ENCODE measurements around the gene MYO3B. TPM values are rescaled to one million over a fixed set of nuclear protein-coding genes. Genes with fewer than 3 reads are reported as not detected.
"Not testable (repeated sequence)": the region's sequence is repeated elsewhere in the genome, so short reads cannot be mapped to it uniquely, and the experiment has no call there.

Gene MYO3B
- total and polyA plus RNA-seq, 5 donors, result not detected

- no peak overlapping the region for H3K27ac ChIP-seq (ENCODE audit: low read length)
- ATAC-seq, result no peak
- intact Hi-C loops (cut with DNase I), result no loop called here
- no peaks in the 10 kb centered on the region for H3K27me3 ChIP-seq (ENCODE audit: control insufficient read depth, insufficient read depth)
- H3K9me3 ChIP-seq (ENCODE audit: control insufficient read depth, low read length), result no peaks in the 10 kb centered on the region
- H3K4me3 ChIP-seq (ENCODE audit: low read length), result no peak overlapping the region
- no peak for DNase-seq
- peaks cover 1% of the 10 kb centered on the region for H3K4me1 ChIP-seq (ENCODE audit: control insufficient read depth, insufficient read depth, low read length)
Measured at GRCh38 chr2:170264865-170265264, 86.9 kb downstream of the MYO3B start.

GRCh38 chr2:170265321-170265720 is 87.4 kb downstream of the MYO3B start:
- Histone ChIP-seq H3K4me1 (ENCODE audit: control insufficient read depth, insufficient read depth, low read length) (peaks cover 1% of the 10 kb centered on the region), H3K9me3 (ENCODE audit: control insufficient read depth, low read length) (no peaks in the 10 kb centered on the region), H3K27me3 (ENCODE audit: control insufficient read depth, insufficient read depth) (no peaks in the 10 kb centered on the region), H3K4me3 (ENCODE audit: low read length) (no peak overlapping the region), H3K27ac (ENCODE audit: low read length) (no peak overlapping the region)
- DNase-seq, result no peak
- ATAC-seq, result no peak
- intact Hi-C loops (cut with DNase I), result no loop called here

GRCh38 chr2:170266358-170266757 is 88.4 kb downstream of the MYO3B start:
- ATAC-seq, result no peak
- WGBS, result 68% methylated on average over 1 of the region's 1 CpG
- no peak for DNase-seq
- H3K9me3 ChIP-seq (ENCODE audit: control insufficient read depth, low read length), result no peaks in the 10 kb centered on the region
- peaks cover 1% of the 10 kb centered on the region for H3K4me1 ChIP-seq (ENCODE audit: control insufficient read depth, insufficient read depth, low read length)
- intact Hi-C loops (cut with DNase I), result no loop called here
- no peak overlapping the region for H3K4me3 ChIP-seq (ENCODE audit: low read length)
- no peak overlapping the region for H3K27ac ChIP-seq (ENCODE audit: low read length)
- H3K27me3 ChIP-seq (ENCODE audit: control insufficient read depth, insufficient read depth), result no peaks in the 10 kb centered on the region

DNA sequence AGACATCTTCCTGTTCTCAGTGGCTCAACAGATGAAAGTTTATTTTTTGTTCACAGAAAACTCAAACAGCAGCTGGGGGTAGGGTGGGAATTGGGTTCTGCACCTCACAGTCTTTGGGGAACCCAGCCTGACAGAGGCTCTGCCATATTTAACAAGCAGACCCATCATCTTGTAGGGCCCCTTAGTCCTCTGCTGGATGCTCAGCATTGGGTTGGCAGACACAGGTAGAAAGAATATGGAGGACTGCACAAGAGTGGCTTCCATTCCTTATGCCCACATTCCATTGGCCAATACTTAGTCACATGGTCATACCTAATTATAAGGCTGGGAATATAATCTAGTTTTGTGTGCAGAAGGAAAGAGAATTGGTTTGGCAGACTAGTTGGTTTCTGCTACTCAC is 89.1 kb downstream of the MYO3B start:
- no peaks in the 10 kb centered on the region for H3K9me3 ChIP-seq (ENCODE audit: control insufficient read depth, low read length)
- intact Hi-C loops (cut with DNase I), result no loop called here
- H3K27me3 ChIP-seq (ENCODE audit: control insufficient read depth, insufficient read depth), result no peaks in the 10 kb centered on the region
- no peak for ATAC-seq
- peaks cover 1% of the 10 kb centered on the region for H3K4me1 ChIP-seq (ENCODE audit: control insufficient read depth, insufficient read depth, low read length)
- no peak overlapping the region for H3K4me3 ChIP-seq (ENCODE audit: low read length)
- H3K27ac ChIP-seq (ENCODE audit: low read length), result no peak overlapping the region
- DNase-seq, result no peak

- no peaks in the 10 kb centered on the region for H3K27me3 ChIP-seq (ENCODE audit: control insufficient read depth, insufficient read depth)
- H3K4me3 ChIP-seq (ENCODE audit: low read length), result no peak overlapping the region
- peaks cover under 1% of the 10 kb centered on the region for H3K4me1 ChIP-seq (ENCODE audit: control insufficient read depth, insufficient read depth, low read length)
- ATAC-seq (no peak), DNase-seq (no peak)
- H3K9me3 ChIP-seq (ENCODE audit: control insufficient read depth, low read length), result no peaks in the 10 kb centered on the region
- intact Hi-C loops (cut with DNase I), result no loop called here
- H3K27ac ChIP-seq (ENCODE audit: low read length), result no peak overlapping the region
- 71% methylated on average over 6 of the region's 6 CpGs for WGBS
Measured at GRCh38 chr2:170270278-170270864, 92.4 kb downstream of the MYO3B start.

- no peaks in the 10 kb centered on the region for H3K27me3 ChIP-seq (ENCODE audit: control insufficient read depth, insufficient read depth)
- no peak overlapping the region for H3K27ac ChIP-seq (ENCODE audit: low read length)
- no peak overlapping the region for H3K4me3 ChIP-seq (ENCODE audit: low read length)
- no peaks in the 10 kb centered on the region for H3K9me3 ChIP-seq (ENCODE audit: control insufficient read depth, low read length)
- no peaks in the 10 kb centered on the region for H3K4me1 ChIP-seq (ENCODE audit: control insufficient read depth, insufficient read depth, low read length)
- ATAC-seq (peak; percentile 29 to 85), DNase-seq (peak in 2 of 3 donors; percentile 59 to 66)
- 16% methylated on average over 1 of the region's 1 CpG for WGBS
- intact Hi-C loops (cut with DNase I), result no loop called here
Measured at GRCh38 chr2:170271340-170271739, 93.4 kb downstream of the MYO3B start.

DNA sequence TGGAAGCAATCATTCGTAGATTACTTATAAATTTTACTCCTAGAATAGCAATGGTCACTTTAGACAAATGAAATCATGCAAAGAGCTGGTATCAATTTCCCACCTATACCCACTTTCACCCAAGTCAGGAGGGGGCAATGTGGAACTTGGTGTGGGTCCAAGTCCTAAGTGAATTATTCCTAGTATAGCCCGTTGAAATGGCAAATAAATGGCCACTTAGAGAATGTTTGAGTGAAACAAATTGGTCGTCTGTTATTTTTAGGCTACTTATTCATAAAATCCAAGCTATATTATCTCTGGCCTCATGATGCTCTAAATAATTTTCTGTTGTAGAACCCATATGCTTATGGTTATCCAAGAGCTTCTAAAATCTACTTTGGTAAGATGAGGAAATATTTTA is 98.1 kb downstream of the MYO3B start:
- intact Hi-C loops (cut with DNase I), result no loop called here
- Histone ChIP-seq H3K27me3 (ENCODE audit: control insufficient read depth, insufficient read depth) (no peaks in the 10 kb centered on the region), H3K27ac (ENCODE audit: low read length) (no peak overlapping the region), H3K4me1 (ENCODE audit: control insufficient read depth, insufficient read depth, low read length) (no peaks in the 10 kb centered on the region), H3K4me3 (ENCODE audit: low read length) (no peak overlapping the region), H3K9me3 (ENCODE audit: control insufficient read depth, low read length) (no peaks in the 10 kb centered on the region)
- DNase-seq (no peak), ATAC-seq (no peak)
- WGBS, result 65% methylated on average over 3 of the region's 3 CpGs

GRCh38 chr2:170276925-170277629 is 99.1 kb downstream of the MYO3B start:
- H3K27me3 ChIP-seq (ENCODE audit: control insufficient read depth, insufficient read depth), result no peaks in the 10 kb centered on the region
- no peaks in the 10 kb centered on the region for H3K9me3 ChIP-seq (ENCODE audit: control insufficient read depth, low read length)
- intact Hi-C loops (cut with DNase I), result no loop called here
- 57% methylated on average over 2 of the region's 2 CpGs for WGBS
- no peak overlapping the region for H3K4me3 ChIP-seq (ENCODE audit: low read length)
- H3K4me1 ChIP-seq (ENCODE audit: control insufficient read depth, insufficient read depth, low read length), result no peaks in the 10 kb centered on the region
- DNase-seq (no peak), ATAC-seq (no peak)
- no peak overlapping the region for H3K27ac ChIP-seq (ENCODE audit: low read length)

DNA sequence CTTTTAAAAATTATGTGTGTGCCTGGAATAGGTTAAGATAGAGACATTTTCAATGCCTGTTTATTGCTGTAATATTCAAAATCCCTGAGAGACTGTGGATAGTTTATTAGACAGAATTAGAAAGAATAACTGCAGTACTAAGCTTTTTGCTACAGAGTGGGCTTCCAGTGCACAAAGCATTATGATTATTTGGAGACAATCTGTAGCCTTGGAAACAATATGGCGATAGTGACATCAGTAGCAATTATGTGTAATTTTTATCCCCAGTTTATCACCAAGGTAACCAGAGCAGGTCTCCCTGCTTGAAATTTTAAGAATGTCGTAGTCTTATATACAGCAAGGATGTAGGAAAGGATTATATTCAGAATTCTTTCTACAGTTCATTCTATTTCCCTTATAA is 100.0 kb downstream of the MYO3B start:
- 81% methylated on average over 2 of the region's 2 CpGs for WGBS
- Histone ChIP-seq H3K4me1 (ENCODE audit: control insufficient read depth, insufficient read depth, low read length) (no peaks in the 10 kb centered on the region), H3K9me3 (ENCODE audit: control insufficient read depth, low read length) (no peaks in the 10 kb centered on the region), H3K4me3 (ENCODE audit: low read length) (no peak overlapping the region), H3K27me3 (ENCODE audit: control insufficient read depth, insufficient read depth) (no peaks in the 10 kb centered on the region), H3K27ac (ENCODE audit: low read length) (no peak overlapping the region)
- ATAC-seq, result no peak
- no peak for DNase-seq
- intact Hi-C loops (cut with DNase I), result no loop called here

GRCh38 chr2:170279615-170280014 is 101.7 kb downstream of the MYO3B start:
- ATAC-seq; intact Hi-C loops (cut with DNase I): not testable (repeated sequence)
- 85% methylated on average over 2 of the region's 2 CpGs for WGBS

GRCh38 chr2:170282851-170283250 is 104.9 kb downstream of the MYO3B start:
- H3K4me1 ChIP-seq (ENCODE audit: control insufficient read depth, insufficient read depth, low read length), result no peaks in the 10 kb centered on the region
- no peaks in the 10 kb centered on the region for H3K9me3 ChIP-seq (ENCODE audit: control insufficient read depth, low read length)
- no peak overlapping the region for H3K4me3 ChIP-seq (ENCODE audit: low read length)
- intact Hi-C loops (cut with DNase I), result no loop called here
- no peak overlapping the region for H3K27ac ChIP-seq (ENCODE audit: low read length)
- 24% methylated on average over 3 of the region's 3 CpGs for WGBS
- ATAC-seq (no peak), DNase-seq (no peak)
- no peaks in the 10 kb centered on the region for H3K27me3 ChIP-seq (ENCODE audit: control insufficient read depth, insufficient read depth)

More at GRCh38 chr2:170279615-170280014, 101.7 kb downstream of the MYO3B start:
- not testable (repeated sequence) for H3K9me3 ChIP-seq (ENCODE audit: control insufficient read depth, low read length); H3K27ac ChIP-seq (ENCODE audit: low read length); H3K4me1 ChIP-seq (ENCODE audit: control insufficient read depth, insufficient read depth, low read length); H3K4me3 ChIP-seq (ENCODE audit: low read length); H3K27me3 ChIP-seq (ENCODE audit: control insufficient read depth, insufficient read depth); DNase-seq

GRCh38 chr2:170284205-170284604 is 106.3 kb downstream of the MYO3B start:
- no peak overlapping the region for H3K27ac ChIP-seq (ENCODE audit: low read length)
- H3K4me3 ChIP-seq (ENCODE audit: low read length), result no peak overlapping the region
- 97% methylated on average over 1 of the region's 1 CpG for WGBS
- ATAC-seq, result no peak
- no peaks in the 10 kb centered on the region for H3K27me3 ChIP-seq (ENCODE audit: control insufficient read depth, insufficient read depth)
- H3K9me3 ChIP-seq (ENCODE audit: control insufficient read depth, low read length), result no peaks in the 10 kb centered on the region
- H3K4me1 ChIP-seq (ENCODE audit: control insufficient read depth, insufficient read depth, low read length), result no peaks in the 10 kb centered on the region
- DNase-seq, result no peak
- intact Hi-C loops (cut with DNase I), result no loop called here

Data from right cardiac atrium (tissue), 5 donors.